ENCODE data around the gene OCA2. TPM values are rescaled to one million over a fixed set of nuclear protein-coding genes. Genes with fewer than 3 reads are reported as not detected.

The OCA2 gene
- total RNA-seq, 1 donor from 2014 or later = 1.7 TPM

DNA sequence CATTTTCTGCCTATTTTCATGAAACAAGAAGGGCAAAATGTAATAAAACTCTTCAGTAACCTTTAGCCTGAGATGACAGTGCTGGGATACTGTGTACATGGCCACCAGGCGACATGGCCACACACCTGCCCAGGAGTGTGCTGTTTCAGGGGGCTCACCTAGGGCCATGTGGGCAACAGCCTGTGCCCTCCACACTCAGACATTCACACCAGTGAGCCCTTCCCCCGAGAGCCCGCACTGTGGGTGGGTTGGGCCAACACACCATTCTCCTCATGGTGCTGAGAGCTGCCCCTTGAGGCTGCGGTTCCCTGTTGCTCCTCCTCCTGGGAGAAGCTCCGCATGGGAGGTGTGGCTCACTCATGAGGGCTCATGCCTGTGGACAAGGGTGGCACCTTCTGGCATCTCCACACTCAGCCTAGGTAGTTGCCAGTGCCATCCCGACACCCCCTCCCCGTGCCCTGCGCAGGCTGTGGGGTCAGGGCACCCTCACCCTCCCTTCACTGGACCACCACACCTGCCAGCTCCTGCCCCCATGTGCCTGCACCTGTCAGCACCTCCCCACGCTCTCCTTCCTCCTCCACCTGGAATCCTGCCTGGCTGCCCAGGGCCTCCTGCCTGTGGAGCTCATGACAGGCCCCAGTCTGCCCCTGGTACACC, 19.7 kb downstream of the OCA2 start:
- H3K27ac Mint-ChIP-seq (ENCODE audit: unreplicated experiment) = no peak overlapping the region
- H3K9me3 Mint-ChIP-seq (ENCODE audit: unreplicated experiment) = peaks cover 3% of the 10 kb centered on the region
- H3K4me1 Mint-ChIP-seq (ENCODE audit: low read depth, unreplicated experiment) = peaks cover 7% of the 10 kb centered on the region
- no peak overlapping the region for H3K4me3 Mint-ChIP-seq (ENCODE audit: unreplicated experiment)
- peaks cover 4% of the 10 kb centered on the region for H3K27me3 Mint-ChIP-seq (ENCODE audit: unreplicated experiment)
- H3K36me3 Mint-ChIP-seq (ENCODE audit: unreplicated experiment) = no peaks in the 10 kb centered on the region
- TF ChIP-seq, protein P1, sequence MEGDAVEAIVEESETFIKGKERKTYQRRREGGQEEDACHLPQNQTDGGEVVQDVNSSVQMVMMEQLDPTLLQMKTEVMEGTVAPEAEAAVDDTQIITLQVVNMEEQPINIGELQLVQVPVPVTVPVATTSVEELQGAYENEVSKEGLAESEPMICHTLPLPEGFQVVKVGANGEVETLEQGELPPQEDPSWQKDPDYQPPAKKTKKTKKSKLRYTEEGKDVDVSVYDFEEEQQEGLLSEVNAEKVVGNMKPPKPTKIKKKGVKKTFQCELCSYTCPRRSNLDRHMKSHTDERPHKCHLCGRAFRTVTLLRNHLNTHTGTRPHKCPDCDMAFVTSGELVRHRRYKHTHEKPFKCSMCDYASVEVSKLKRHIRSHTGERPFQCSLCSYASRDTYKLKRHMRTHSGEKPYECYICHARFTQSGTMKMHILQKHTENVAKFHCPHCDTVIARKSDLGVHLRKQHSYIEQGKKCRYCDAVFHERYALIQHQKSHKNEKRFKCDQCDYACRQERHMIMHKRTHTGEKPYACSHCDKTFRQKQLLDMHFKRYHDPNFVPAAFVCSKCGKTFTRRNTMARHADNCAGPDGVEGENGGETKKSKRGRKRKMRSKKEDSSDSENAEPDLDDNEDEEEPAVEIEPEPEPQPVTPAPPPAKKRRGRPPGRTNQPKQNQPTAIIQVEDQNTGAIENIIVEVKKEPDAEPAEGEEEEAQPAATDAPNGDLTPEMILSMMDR (IDR thresholded peaks at IDR 0.05; ENCODE audit: partially characterized antibody, unreplicated experiment) = no peak
- no peak for DNase-seq

GRCh38 chr15:28078191-28078719, 20.9 kb downstream of the OCA2 start:
- Mint-ChIP-seq H3K27ac (ENCODE audit: unreplicated experiment) (no peak overlapping the region), H3K27me3 (ENCODE audit: unreplicated experiment) (peaks cover 4% of the 10 kb centered on the region), H3K4me1 (ENCODE audit: low read depth, unreplicated experiment) (peaks cover 7% of the 10 kb centered on the region), H3K4me3 (ENCODE audit: unreplicated experiment) (no peak overlapping the region), H3K9me3 (ENCODE audit: unreplicated experiment) (peaks cover 3% of the 10 kb centered on the region), H3K36me3 (ENCODE audit: unreplicated experiment) (no peaks in the 10 kb centered on the region)
- DNase-seq = no peak
- TF ChIP-seq, protein P1 (IDR thresholded peaks at IDR 0.05; ENCODE audit: partially characterized antibody, unreplicated experiment) = no peak

DNA sequence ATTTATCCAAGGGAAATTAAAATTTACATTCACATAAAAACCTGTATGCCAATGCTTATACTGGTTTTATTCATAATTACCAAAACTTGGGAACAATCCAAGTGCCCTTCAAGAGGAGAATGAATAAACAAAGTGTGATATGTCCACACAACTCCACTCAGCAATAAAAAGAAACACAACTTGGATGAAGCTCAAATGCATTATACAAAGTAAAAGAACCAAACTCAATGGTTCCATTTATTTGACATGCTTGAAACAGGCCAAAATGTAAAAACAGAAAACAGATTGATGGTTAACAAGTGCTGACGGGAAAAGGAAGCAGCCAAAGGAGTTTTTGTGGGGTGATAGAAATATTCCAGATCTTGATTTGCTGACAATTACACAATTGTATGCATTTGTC, 23.5 kb downstream of the OCA2 start:
- peaks cover 5% of the 10 kb centered on the region for H3K4me1 Mint-ChIP-seq (ENCODE audit: low read depth, unreplicated experiment)
- no peak for DNase-seq
- H3K4me3 Mint-ChIP-seq (ENCODE audit: unreplicated experiment) = no peak overlapping the region
- no peak overlapping the region for H3K27ac Mint-ChIP-seq (ENCODE audit: unreplicated experiment)
- TF ChIP-seq, protein P1 (IDR thresholded peaks at IDR 0.05; ENCODE audit: partially characterized antibody, unreplicated experiment) = no peak
- peaks cover 3% of the 10 kb centered on the region for H3K9me3 Mint-ChIP-seq (ENCODE audit: unreplicated experiment)
- no peaks in the 10 kb centered on the region for H3K36me3 Mint-ChIP-seq (ENCODE audit: unreplicated experiment)
- peaks cover 4% of the 10 kb centered on the region for H3K27me3 Mint-ChIP-seq (ENCODE audit: unreplicated experiment)

- Mint-ChIP-seq H3K4me3 (ENCODE audit: unreplicated experiment) (no peak overlapping the region), H3K27ac (ENCODE audit: unreplicated experiment) (no peak overlapping the region), H3K36me3 (ENCODE audit: unreplicated experiment) (peaks cover 11% of the 10 kb centered on the region), H3K9me3 (ENCODE audit: unreplicated experiment) (peaks cover 5% of the 10 kb centered on the region), H3K27me3 (ENCODE audit: unreplicated experiment) (no peaks in the 10 kb centered on the region), H3K4me1 (ENCODE audit: low read depth, unreplicated experiment) (no peaks in the 10 kb centered on the region)
- TF ChIP-seq, protein P1 (IDR thresholded peaks at IDR 0.05; ENCODE audit: partially characterized antibody, unreplicated experiment) = no peak
- DNase-seq = no peak
Measured at GRCh38 chr15:28068930-28069329, 30.2 kb downstream of the OCA2 start.

DNA sequence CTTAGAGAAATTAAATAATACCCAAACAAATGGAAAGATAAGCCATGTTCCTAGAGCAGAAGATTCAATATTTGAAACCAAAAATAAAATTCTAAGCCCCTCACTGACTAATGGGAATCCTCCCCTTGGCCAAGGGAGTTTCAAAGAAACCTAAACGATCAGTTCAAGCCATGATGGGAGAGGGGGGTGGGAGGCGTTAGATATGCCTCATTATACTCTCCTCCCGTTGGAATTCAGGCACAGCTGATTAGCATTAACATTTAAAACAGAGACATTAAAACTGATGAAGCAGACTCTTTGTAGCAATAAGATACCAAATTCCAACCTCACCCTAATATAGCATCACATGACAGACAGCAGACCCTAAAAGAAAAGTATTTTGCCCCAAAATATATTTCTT, 32.9 kb downstream of the OCA2 start:
- TF ChIP-seq, protein P1 (IDR thresholded peaks at IDR 0.05; ENCODE audit: partially characterized antibody, unreplicated experiment) = no peak
- no peak overlapping the region for H3K27ac Mint-ChIP-seq (ENCODE audit: unreplicated experiment)
- DNase-seq = no peak
- peaks cover 17% of the 10 kb centered on the region for H3K36me3 Mint-ChIP-seq (ENCODE audit: unreplicated experiment)
- H3K4me3 Mint-ChIP-seq (ENCODE audit: unreplicated experiment) = no peak overlapping the region
- H3K27me3 Mint-ChIP-seq (ENCODE audit: unreplicated experiment) = no peaks in the 10 kb centered on the region
- H3K4me1 Mint-ChIP-seq (ENCODE audit: low read depth, unreplicated experiment) = no peaks in the 10 kb centered on the region
- H3K9me3 Mint-ChIP-seq (ENCODE audit: unreplicated experiment) = peaks cover 5% of the 10 kb centered on the region

Measured in glutamatergic neuron (in vitro differentiated cells).